Measurements from ENCODE around the gene GNG7. TPM values are rescaled to one million over a fixed set of nuclear protein-coding genes. Genes with fewer than 3 reads are reported as not detected.
"Not testable (repeated sequence)": the region's sequence is repeated elsewhere in the genome, so short reads cannot be mapped to it uniquely, and the experiment has no call there.

The GNG7 gene
- polyA plus RNA-seq, 10 donors, result 1.6 to 3.6 (median 2.3) TPM

DNA sequence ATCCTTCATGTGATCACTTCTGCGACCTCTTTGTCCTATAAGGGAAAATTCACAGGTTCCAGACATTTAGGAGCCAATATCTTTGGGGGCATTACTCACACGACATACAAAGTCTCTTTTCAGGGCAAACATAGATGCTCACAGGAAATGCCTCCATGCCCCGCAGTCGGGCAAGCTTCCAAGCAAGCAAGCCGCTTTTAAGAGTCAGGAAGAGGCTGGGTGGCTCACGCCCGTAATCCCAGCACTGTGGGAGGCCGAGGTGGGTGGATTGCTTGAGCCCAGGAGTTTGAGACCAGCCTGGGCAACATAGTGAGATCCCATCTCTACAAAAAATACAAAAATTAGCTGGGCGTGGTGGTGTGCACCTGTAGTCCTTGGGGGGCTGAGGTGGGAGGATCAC lies 96.6 kb downstream of the GNG7 start:
- not testable (repeated sequence) for DNase-seq

DNA sequence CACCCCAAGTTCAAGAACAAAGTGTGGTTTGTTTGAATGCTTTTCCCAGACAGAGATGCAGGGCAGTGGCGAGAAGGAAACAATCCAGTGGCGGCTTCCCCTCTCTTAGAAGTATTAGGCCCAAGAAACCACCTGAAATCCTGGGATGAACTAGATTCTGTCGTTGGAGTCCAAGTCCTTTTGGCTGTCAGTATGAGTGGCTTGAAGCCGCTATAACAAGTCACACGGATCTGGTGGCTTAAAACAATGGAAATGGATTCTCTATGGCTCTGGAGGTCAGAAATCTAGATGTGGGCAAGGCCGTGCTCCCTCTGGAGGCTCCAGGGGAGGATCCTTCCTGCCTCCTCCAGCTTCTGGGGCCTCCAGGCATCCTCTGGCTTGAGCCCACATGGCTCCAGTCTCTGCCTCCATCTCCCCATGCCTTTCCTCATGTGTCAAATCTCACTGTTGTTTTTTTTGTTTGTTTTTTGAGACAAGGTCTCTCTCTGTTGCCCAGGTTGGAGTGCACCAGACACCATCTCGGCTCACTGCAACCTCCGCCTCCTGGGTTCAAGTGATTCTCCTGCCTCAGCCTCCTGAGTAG lies 97.7 kb downstream of the GNG7 start:
- no peak for DNase-seq

DNA sequence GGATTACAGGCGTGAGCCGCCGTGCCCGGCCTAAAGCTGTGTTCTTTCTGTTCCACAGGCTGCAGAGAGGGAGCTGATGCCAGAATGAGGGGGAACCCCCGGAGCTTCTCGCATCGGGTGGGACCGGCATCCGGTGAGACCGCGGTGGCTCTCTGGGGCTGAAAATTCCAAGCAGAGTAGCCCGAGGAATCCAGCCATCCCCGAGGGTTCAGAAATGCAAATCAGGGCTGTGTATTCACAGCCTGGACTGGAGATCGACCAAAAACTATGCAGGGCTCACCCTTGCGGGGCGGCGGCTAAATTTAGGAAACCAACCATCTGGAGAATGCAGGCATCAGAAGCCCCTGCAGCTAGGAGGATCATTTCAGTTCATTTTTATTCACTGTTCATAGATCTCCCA lies 99.2 kb downstream of the GNG7 start:
- DNase-seq, result peak in 2 of 3 donors; percentile 54 to 60

DNA sequence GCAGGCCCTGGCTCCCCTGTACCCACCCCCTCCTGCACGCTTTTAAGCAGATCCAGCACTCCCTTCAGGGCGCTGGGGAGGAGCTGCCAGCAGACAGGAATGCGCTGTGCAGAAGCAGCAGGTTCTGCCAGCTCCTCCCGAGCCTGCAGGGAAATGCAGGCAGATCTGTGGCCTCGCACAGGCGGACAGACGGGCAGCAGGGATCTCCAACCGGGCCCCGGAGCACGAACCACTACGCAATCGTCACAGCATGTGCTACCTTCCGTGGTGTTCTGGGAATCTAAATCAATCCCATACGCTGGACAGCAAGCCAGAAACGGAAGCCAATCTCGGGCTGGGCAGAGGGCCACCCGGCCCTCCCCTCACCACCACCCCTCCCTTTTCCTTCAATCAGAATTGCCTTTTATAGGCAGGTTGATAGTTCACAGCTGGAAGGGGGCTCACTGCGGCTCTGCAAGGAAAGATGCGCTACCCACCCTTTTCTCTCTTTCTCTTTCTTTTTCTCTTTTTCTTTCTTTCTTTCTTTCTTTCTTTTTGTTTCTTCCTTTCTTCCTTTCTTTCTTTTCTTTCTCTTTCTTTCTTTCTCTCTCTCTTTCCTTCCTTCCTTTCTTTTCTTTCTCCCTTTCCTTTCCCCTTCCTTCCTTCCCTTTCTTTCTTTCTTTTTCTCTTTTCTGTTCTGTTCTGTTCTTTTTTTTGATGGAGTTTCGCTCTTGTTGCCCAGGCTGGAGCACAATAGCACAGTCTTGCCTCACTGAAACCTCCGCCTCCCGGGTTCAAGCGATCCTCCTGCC lies 99.9 kb downstream of the GNG7 start:
- DNase-seq, result peak; percentile 85 to 93 (median 88)

DNA sequence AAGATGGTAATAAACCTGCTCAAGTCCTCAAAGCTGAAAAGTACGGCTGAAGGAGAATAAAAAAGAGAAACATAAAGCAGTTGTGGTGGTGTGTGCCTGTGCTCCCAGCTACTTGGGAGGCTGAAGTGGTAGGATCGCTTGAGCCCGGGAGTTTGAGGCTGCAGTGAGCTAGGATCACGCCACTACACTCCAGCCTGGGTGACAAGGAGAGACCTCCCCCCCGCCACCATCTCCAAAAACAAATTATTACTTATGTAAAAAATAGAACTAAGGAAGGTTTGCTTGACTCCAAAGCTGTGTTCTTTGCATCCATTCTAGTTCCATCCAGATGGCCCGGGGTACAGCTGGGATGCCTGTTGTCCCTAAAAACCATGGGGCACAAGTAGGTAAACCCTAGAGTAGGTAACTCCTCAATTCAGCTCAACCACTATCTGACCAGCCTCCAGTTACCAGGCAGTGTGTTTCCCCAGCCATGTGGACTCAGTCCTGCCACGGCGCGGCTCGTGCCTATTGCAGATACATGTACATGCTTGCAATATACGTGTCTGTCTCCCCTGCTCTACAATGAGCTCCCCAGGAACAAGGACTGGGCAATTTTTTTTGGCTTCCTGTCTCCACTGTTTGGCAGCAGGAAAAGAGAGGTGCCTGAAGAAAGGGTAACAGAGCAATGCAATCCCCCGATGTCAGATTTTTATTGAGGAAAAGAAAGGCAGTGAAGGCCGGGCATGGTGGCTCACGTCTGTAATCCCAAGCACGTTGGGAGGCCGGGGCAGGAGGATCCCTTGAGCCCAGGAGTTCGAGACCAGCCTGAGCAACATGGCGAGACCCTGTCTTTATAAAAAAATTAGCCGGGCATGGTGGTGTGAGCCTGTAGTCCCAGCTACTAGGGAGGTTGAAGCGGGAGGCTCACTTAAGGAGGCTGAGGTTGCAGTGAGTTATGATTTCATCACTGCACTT lies 101.3 kb downstream of the GNG7 start:
- no peak for DNase-seq

DNA sequence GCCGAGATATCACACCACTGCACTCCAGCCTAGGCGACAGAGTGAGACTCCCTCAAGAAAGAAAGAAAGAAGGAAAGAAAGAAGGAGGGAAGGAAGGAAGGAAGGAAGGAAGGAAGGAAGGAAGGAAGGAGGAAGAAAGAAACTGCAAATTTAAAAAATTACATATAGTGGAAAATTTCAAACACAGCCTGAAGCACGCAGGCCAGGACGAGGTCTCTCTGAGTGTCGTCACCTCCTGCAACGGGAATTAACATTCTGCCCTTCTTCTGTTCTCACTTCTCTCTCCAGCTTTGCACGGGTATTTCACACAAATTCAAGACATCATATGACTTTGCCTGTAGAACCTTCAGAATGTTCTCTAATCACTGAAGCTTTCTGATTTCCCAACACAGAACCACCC lies 108.2 kb downstream of the GNG7 start:
- no peak for DNase-seq

DNA sequence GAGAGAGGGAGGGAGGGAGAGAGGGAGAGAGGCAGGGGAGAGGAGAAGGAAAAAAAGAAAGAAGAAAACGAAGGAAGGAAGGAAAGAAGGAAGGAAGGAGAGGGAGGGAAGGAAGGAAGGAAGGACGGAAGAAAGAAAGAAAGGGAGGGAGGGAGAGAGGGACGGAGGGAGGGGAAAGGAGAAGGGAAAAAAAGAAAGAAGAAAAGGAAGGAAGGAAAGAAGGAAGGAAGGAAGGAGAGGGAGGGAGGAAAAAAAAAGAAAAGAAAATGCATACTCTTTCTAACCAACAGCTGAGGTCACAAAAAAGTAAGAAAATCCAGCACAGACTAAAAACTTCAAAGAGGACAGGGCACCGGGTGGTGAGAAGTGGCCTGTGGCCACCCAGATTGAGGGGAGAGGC lies 109.7 kb downstream of the GNG7 start:
- DNase-seq, result no peak

DNA sequence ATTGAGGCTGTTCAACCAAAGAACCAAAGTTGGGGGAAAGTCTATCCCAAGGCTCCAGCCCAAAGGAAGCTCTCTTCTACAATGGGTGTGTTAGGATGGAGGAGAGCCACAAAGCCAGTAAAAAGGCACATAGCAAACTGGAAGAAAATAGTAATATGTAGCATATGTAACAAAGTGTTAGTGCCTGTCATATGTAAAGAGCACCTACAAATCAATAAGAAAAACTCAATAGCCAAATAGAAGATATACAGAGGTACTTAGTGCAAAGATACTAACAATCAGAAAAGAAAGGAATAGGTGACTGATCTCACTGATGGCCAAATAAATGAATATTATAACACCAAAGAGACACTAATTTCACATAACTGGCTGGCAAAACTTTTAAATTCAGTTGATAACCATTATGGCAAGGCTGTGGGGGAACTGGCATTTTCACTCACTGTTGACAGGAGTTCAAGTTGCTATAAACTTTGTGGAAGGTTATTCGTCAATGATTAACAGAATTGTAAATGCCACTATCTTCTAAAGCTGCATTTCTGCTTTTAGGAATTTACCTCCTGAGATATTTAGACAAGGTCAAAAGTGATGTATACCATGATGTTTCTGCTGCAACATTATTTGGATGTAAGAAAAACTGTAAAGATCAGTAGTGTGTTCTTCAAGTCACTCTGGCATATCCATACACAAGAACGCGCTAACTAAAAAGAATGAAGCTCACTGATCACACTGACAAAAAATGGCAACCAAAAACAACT lies 110.8 kb downstream of the GNG7 start:
- no peak for DNase-seq

DNA sequence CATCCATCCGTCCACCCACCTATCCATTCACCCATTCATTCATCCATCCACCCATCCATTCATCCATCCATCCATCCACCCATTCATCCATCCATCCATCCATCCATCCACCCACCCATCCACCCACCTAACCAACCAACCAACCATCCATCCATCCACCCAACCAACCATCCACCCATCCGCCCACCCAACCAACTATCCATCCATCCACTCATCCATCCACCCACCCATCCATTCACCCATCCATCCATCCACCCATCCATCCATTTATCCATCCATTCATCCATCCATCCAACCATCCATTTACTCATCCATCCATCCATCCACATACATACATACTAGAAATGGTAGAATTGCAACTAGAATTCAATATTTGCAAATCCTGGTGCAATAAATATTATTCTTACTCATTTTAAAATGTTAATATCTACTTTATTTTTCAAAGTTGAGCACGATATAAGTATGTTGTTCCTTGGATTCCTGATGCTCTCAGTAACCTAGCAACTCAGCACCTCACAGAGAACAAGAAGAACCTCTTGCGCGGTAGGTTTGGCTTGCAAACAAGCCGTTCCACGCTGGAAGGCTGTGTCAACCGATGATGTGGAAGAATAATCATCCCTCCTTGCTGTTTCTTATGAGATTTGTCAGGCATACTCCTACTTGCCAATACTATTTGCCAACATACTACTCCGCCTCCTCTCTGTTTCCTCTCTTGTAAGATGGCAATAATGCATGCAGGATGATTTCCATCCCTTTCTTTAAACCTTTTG lies 111.7 kb downstream of the GNG7 start:
- DNase-seq, result no peak

DNA sequence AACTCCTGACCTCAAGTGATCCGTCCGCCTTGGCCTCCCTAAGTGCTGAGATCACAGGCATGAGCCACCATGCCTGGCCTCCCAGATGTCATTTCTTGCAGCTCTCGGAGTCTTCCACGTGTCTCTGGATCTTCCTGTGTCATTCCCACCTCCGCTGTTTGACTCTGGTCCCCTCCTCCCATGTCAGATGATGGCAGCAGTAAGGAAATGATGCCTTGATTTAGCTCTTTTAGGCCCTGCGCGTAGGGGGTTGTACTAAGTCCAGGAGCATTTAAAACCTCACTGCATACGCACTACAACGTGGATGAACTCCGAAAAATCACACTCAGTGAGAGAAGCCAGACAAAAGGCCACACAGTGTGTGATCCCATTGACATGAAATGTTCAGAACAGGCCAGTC lies 113.1 kb downstream of the GNG7 start:
- DNase-seq, result no peak

DNA sequence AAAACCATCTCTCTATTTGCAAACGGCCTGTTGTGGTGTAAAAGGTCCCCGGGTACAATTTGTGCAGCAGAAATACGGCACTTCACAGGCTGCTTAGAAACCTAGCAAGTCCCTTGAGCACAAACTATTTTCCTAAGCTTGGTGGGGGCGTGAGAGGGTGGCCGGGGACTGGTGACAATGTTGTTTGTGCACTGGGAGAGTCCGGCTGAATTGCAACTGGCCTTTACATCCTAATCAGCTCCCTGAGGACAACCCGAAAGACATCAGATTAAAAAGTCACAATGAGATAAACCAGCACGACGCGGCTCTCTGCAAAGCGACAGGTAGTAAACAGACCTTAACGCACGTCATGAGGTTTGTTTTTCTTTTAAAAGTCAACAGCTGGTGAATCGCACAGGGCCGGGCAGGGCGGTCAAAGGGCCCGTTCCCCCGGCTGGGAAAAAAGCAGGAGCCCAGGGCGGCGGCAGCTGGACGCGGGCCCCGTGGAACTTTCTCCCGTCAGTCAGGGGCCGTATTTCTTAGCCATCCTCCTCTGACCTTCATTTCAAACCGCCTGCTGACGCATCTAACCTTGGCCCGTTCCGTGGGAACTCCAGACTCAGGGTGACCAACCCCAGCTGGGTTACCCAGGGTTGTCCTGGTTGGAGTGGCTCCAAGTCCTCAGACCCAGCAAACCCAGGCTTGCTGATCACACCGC lies 114.3 kb downstream of the GNG7 start:
- no peak for DNase-seq

DNA sequence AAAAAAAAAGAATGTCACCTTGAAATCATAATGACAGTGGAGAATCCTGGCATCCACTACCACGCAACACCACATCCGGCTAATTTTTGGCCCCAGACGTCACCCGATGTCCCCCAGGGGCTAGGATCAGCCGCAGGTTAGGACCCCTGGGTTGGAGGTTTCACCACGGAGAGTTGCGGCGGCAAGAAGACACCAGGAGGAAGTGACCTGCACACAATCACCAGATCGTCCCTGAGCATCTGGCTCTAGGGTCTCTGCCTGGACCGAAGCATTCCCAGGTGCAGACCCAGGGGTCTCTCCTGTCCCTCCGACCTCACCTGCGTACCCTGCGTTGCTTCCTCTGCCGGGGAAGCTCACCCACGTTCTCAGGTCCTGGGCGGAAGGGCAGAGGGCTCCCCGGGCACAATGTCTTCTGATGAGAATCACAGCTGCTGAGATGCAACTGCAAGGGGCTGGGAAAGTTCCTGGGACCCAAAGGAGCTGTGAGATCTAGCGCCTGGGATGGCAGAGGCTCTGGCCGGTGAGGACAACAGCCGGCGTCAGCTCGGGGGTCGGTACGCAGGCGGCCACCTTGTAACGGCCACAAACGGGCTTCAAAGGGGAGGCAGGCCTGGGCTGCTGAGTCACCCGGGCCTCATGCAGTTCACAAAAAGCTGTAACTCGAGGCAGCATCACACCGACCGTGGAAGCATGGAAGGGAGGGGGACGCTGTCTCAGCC lies 115.3 kb downstream of the GNG7 start:
- no peak for DNase-seq

DNA sequence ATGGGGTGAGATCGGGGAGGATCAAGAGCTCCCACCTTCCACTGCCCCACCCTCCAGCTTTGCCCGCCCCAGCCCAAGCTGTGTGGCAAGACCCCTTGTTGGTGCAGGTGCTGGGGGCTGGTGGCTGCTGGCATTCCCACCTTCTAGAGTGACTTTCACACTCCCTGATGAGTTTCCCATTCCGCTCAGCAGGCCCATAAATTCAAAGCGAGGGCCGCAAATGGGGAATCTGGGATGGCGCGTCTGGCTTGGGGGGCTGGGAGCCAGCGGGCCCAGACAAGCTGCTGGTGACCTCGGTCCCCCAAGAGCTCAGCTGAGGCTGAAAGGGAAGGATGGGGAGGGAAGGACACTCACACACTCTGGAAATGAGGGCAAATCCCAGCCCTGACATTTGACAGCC lies 116.3 kb downstream of the GNG7 start:
- DNase-seq, result no peak

DNA sequence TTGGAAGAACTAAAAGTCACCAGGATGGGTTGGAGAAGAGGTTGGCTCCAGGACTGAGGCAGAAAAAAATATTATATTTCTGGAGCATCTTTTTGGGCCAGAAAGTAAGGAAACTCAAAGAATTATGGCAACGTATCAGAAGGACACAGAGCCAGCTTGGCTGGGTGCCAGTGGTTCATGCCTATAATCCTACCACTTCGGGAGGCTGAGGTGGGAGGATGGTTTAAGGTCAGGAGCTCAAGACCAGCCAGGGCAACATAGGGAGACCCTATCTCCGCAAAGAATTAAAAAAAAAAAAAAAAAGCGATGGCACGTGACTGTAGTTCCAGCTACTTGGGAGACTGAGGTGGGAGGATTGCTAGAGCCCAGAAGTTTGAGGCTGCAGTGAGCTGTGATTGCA lies 118.5 kb downstream of the GNG7 start:
- no peak for DNase-seq

DNA sequence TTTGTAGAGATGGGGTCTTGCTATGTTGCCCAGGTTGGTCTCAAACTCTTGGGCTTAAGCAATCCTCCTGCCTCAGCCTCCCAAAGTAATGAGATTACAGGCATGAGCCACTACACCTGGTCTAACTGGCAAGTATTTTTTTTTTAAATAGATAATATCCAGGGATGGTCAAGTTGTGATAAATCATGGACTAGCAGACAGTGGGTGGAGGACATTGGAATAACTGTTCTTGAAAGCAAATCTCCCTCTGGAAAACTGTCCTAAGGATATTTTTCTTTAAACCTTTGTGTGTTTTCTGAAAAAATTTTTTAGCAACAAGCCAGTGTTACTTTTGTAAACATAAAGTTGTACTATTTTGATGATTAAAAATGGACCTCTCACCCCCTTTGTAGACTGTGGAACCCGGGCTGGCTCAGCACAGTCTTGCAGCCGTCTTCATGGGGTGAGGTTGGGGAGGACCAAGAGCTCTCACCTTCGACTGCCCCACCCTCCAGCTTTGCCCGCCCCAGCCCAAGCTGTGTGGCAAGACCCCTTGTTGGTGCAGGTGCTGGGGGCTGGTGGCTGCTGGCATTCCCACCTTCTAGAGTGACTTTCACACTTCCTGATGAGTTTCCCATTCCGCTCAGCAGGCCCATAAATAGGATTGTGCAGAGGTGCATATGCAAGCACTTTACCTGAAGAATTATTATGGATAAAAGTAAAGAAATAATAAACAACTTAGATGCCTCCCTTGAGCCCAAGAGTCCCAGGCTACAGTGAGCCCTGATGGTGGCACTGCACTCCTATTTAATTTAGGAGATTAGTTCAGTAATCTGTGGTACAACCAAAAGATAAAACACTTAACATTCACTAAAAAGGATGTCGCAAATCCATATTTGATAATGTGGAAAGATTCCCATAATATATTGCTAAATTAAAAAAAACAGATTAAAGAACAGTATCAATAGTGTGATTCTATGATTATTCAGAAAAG lies 119.2 kb downstream of the GNG7 start:
- no peak for DNase-seq

DNA sequence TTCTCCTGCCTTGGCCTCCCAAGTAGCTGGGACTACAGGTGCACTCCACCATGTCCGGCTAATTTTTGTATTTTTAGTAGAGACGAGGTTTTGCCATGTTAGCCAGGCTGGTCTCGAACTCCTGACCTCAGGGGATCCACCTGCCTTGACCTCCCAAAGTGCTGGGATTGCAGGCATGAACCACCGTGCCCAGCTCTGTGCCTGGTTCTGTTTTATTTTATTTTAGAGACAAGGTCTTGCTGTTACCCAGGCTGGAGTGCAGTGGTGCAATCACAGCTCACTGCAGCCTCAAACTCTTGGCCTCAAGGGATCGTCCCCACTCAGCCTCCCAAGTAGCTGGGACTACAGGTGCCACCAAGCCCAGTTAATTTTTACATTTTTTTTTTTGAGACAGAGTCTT lies 122.1 kb downstream of the GNG7 start:
- DNase-seq, result not testable (repeated sequence)

DNA sequence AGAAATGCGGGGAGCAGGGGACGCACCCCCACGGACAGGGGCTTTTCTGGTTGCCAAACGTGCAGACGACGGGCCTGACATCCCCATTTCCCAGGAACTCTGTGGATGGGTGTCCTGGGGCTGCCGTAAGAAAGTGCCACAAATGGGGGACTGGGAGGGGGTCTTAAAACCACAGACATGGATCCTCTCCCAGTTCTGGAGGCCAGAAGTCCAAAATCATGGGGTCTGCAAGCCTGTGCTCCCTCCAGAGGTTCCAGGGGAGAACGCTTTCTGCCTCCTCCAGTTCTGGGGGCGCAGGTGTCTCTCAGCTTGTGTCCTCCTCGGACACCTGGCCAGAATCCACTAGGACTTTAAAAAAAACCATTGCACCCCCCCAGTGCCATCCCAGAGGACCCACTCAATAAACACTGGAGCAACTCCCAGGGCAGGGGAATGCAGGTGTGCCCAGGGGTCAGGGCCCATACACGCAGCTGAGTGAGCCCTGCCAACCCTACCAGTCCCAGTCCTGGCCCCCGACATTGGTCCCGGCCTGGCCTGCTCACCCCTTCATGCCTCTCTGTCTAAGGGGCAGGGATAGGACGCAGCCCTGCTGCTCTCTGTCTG lies 122.7 kb downstream of the GNG7 start:
- DNase-seq, result no peak

All from muscle of back (tissue), 11 donors.